GM23338 (cell line): ENCODE measurements around the gene GABPA. TPM values are rescaled to one million over a fixed set of nuclear protein-coding genes. Genes with fewer than 3 reads are reported as not detected.

ENCODE experiments used
- ATAC-seq: fragments of 200-7000 bp; cut with Tn5 transposase; 3 replicates; pipeline ENCODE4 v1.9.1; 2020
- DNase-seq: peaks from one replicate; pipeline ENCODE4 v3.0.0-alpha.2; 2015; ENCODE audit warnings: low spot score
- H2AFZ ChIP-seq: fragments of 200-600 bp; sonication (generic); 2 replicates; pipeline ENCODE4 v1.8.0; 2016; ENCODE audit warnings: antibody characterized with exemption, mild to moderate bottlenecking, moderate library complexity
- H3F3A ChIP-seq: fragments of 200-600 bp; sonication (generic); replicated peaks from 2 replicates; pipeline ENCODE4 v1.8.0; 2017; ENCODE audit warnings: antibody characterized with exemption, mixed run types, low read depth
- H3K27ac ChIP-seq: fragments of 200-600 bp; sonication (generic); 2 replicates; pipeline ENCODE4 v1.6.1; 2016; ENCODE audit warnings: low read depth
- H3K27me3 ChIP-seq: fragments of 200-600 bp; sonication (generic); 2 replicates; pipeline ENCODE4 v1.8.0; 2016; ENCODE audit warnings: mild to moderate bottlenecking, mixed run types, moderate library complexity; ENCODE audit not compliant: insufficient read depth
- H3K36me3 ChIP-seq: fragments of 200-600 bp; sonication (generic); 2 replicates; pipeline ENCODE4 v1.8.0; 2016; ENCODE audit warnings: mild to moderate bottlenecking; ENCODE audit not compliant: insufficient read depth
- H3K4me1 ChIP-seq: fragments of 200-600 bp; sonication (generic); 2 replicates; pipeline ENCODE4 v1.8.0; 2016; ENCODE audit warnings: mild to moderate bottlenecking, moderate library complexity; ENCODE audit not compliant: insufficient read depth
- H3K4me2 ChIP-seq: fragments of 200-600 bp; sonication (generic); 2 replicates; pipeline ENCODE4 v1.7.1; 2017; ENCODE audit warnings: mixed run types
- H3K4me3 ChIP-seq: fragments of 200-600 bp; sonication (generic); 2 replicates; pipeline ENCODE4 v1.6.1; 2016; ENCODE audit warnings: mixed run types
- H3K79me2 ChIP-seq: fragments of 200-600 bp; sonication (generic); replicated peaks from 2 replicates; pipeline ENCODE4 v1.8.0; 2017; ENCODE audit warnings: mild to moderate bottlenecking; ENCODE audit not compliant: insufficient read depth
- H3K9me2 ChIP-seq: fragments of 200-600 bp; sonication (generic); 2 replicates; pipeline ENCODE4 v1.8.0; 2017; ENCODE audit not compliant: insufficient read depth
- H4K20me1 ChIP-seq: fragments of 200-600 bp; sonication (generic); replicated peaks from 2 replicates; pipeline ENCODE4 v1.8.0; 2017; ENCODE audit warnings: mild to moderate bottlenecking; ENCODE audit not compliant: insufficient read depth
- H3K27ac Mint-ChIP-seq: 2 replicates; pipeline ENCODE4 v1.8.0; 2020; ENCODE audit warnings: inconsistent platforms, mild to moderate bottlenecking, moderate library complexity, mixed read lengths
- H3K27me3 Mint-ChIP-seq: 3 replicates; pipeline ENCODE4 v1.8.0; 2022; ENCODE audit warnings: low read depth, mild to moderate bottlenecking, moderate library complexity, mixed read lengths, inconsistent platforms; ENCODE audit not compliant: insufficient read depth, poor library complexity
- H3K36me3 Mint-ChIP-seq: 3 replicates; pipeline ENCODE4 v1.8.0; 2021; ENCODE audit warnings: low read depth, mild to moderate bottlenecking, inconsistent platforms, moderate library complexity, mixed read lengths
- H3K4me1 Mint-ChIP-seq: 3 replicates; pipeline ENCODE4 v1.8.0; 2020; ENCODE audit warnings: mild to moderate bottlenecking, inconsistent platforms, mixed read lengths
- H3K4me3 Mint-ChIP-seq: 3 replicates; pipeline ENCODE4 v1.8.0; 2021; ENCODE audit warnings: moderate library complexity, mild to moderate bottlenecking, inconsistent platforms, mixed read lengths
- H3K9me3 Mint-ChIP-seq: 3 replicates; pipeline ENCODE4 v1.8.0; 2020; ENCODE audit warnings: moderate library complexity, mild to moderate bottlenecking, inconsistent platforms, mixed read lengths
- CREB1 ChIP-seq: fragments of 250-450 bp; sonication (Bioruptor Pico); IDR thresholded peaks from 2 replicates; pipeline ENCODE4 v1.5.0; 2020; ENCODE audit warnings: low read depth, mild to moderate bottlenecking, moderate library complexity
- CTCF ChIP-seq, 2 experiments: fragments of 200-600 bp in 1 of 2; sonication (generic) in 1 of 2; conservative IDR thresholded peaks; 2 replicates each; pipeline versions ENCODE4 v1.5.1 to v1.6.1; 2016 to 2017; ENCODE audit warnings: antibody characterized with exemption in 2 of 2, low read depth in 2 of 2, mild to moderate bottlenecking in 2 of 2, moderate library complexity in 1 of 2
- ETS1 ChIP-seq: IDR thresholded peaks from 2 replicates; pipeline ENCODE4 v1.6.1; 2016; ENCODE audit warnings: antibody characterized with exemption
- EZH2 ChIP-seq: fragments of 200-600 bp; sonication (generic); IDR thresholded peaks from one replicate; pipeline ENCODE4 v1.8.0; 2017; ENCODE audit warnings: antibody characterized with exemption, mild to moderate bottlenecking, low read depth; ENCODE audit not compliant: unreplicated experiment
- EZH2phosphoT487 ChIP-seq: fragments of 200-600 bp; sonication (generic); IDR thresholded peaks from one replicate; pipeline ENCODE4 v1.8.1; 2018; ENCODE audit warnings: antibody characterized with exemption; ENCODE audit not compliant: unreplicated experiment
- JUNB ChIP-seq: IDR thresholded peaks from one replicate; pipeline ENCODE4 v1.6.1; 2016; ENCODE audit warnings: antibody characterized with exemption; ENCODE audit not compliant: unreplicated experiment
- NANOG ChIP-seq: IDR thresholded peaks from 2 replicates; pipeline ENCODE4 v1.6.1; 2016; ENCODE audit warnings: antibody characterized with exemption, borderline replicate concordance
- POLR2AphosphoS5 ChIP-seq: IDR thresholded peaks from 2 replicates; pipeline ENCODE4 v1.6.1; 2016; ENCODE audit warnings: antibody characterized with exemption, low read depth
- REST ChIP-seq: IDR thresholded peaks from one replicate; pipeline ENCODE4 v1.6.1; 2018; ENCODE audit warnings: antibody characterized with exemption; ENCODE audit not compliant: unreplicated experiment
- STAT1 ChIP-seq: IDR thresholded peaks from one replicate; pipeline ENCODE4 v1.6.1; 2016; ENCODE audit warnings: antibody characterized with exemption; ENCODE audit not compliant: unreplicated experiment
- ZNF114 ChIP-seq: fragments of 250-450 bp; sonication (Bioruptor Pico); IDR thresholded peaks from 2 replicates; pipeline ENCODE4 v1.5.0; 2020; ENCODE audit warnings: mild to moderate bottlenecking, moderate library complexity
- ZNF331 ChIP-seq: fragments of 250-450 bp; sonication (Bioruptor Pico); IDR thresholded peaks from 2 replicates; pipeline ENCODE4 v1.5.0; 2020; ENCODE audit warnings: low read depth, mild to moderate bottlenecking, moderate library complexity
- ZNF462 ChIP-seq: fragments of 250-450 bp; sonication (Bioruptor Pico); IDR thresholded peaks from 2 replicates; pipeline ENCODE4 v1.5.0; 2020; ENCODE audit warnings: mild to moderate bottlenecking, moderate library complexity
- polyA plus RNA-seq: library from polyadenylated mRNA; unstranded; fragments of >200 nt; fragmentation: Nextera tagmentation; extraction: Ambion mirVana; gene quantifications from 2 replicates; pipeline ENCODE4 v1.2.1, GENCODE V29; 2016
- total RNA-seq: library from RNA; depleted of rRNA; stranded (reverse); fragments of >200 nt; shearing (Covaris generic); gene quantifications from 2 replicates; pipeline ENCODE4 v1.2.3, GENCODE V29; 2014

The GABPA gene
- total and polyA plus RNA-seq, 2 experiments from 2014 or later = 8.5 to 28.6 TPM

- no peaks in the 10 kb centered on the region for H3F3A ChIP-seq
- Mint-ChIP-seq H3K36me3 (peaks cover 11% of the 10 kb centered on the region; the same call in 2 of the 3 replicates), H3K4me3 (peak overlapping the region; percentile 98), H3K27me3 (peaks cover 11% of the 10 kb centered on the region), H3K27ac (peak overlapping the region; percentile 100), H3K4me1 (peaks cover 16% of the 10 kb centered on the region), H3K9me3 (no peaks in the 10 kb centered on the region; the same call in 2 of the 3 replicates)
- no peaks in the 10 kb centered on the region for H3K9me2 ChIP-seq
- peak; percentile 6 for DNase-seq
- H2AFZ ChIP-seq = no peak overlapping the region; the same call in 1 of the 2 replicates
- H3K4me2 ChIP-seq = peak overlapping the region; percentile 96
- H3K4me3 ChIP-seq = peak overlapping the region; percentile 97
- ATAC-seq = peak; percentile 3
- peaks cover 10% of the 10 kb centered on the region; the same call in 1 of the 2 replicates for H3K4me1 ChIP-seq
- H3K36me3 ChIP-seq = peaks cover 7% of the 10 kb centered on the region
- peak overlapping the region; percentile 78; the same call in 1 of the 2 replicates for H3K27ac ChIP-seq
- TF ChIP-seq ETS1 (no peak), ZNF114 (CRISPR knock-in tag) (no peak), EZH2 (no peak), NANOG (no peak), JUNB (no peak), STAT1 (no peak), EZH2phosphoT487 (no peak), REST (no peak), CREB1 (no peak), CTCF (conservative IDR thresholded peaks at IDR 0.05; ENCODE audit: low read depth in 2 of 2) (no peak), ZNF331 (CRISPR knock-in tag) (no peak), POLR2AphosphoS5 (no peak), ZNF462 (CRISPR knock-in tag) (no peak)
- H3K27me3 ChIP-seq = no peaks in the 10 kb centered on the region
- peaks cover 6% of the 10 kb centered on the region; the same call in 1 of the 2 replicates for H4K20me1 ChIP-seq
- H3K79me2 ChIP-seq = peaks cover 87% of the 10 kb centered on the region
Observed at GRCh38 chr21:25733859-25734653, 716 bp upstream of the GABPA start.
